ENCODE data around the gene ADAMTS20.

- TF ChIP-seq CTCF (IDR thresholded peaks at IDR 0.05), result no peak
- no peak for TF ChIP-seq POLR2A (IDR thresholded peaks at IDR 0.05)
These were observed 144.0 kb downstream of the ADAMTS20 start for GRCh38 chr12:43407816-43408645.

Measured in Peyer's patch (tissue), 4 donors.